Epithelial cell of prostate (primary cell): ENCODE results near the gene ANKAR.
"Not testable (repeated sequence)": the region's sequence is repeated elsewhere in the genome, so short reads cannot be mapped to it uniquely, and the experiment has no call there.

Experiments
- DNase-seq: peaks from one replicate; pipeline ENCODE4 v3.0.0-alpha.2; 2011; ENCODE audit warnings: low read depth, low spot score
- H3K27ac ChIP-seq: fragments of 450-650 bp; 2 replicates; pipeline ENCODE4 v1.5.1; 2017; ENCODE audit warnings: mild to moderate bottlenecking

The ANKAR gene

GRCh38 chr2:189698020-189698887 is 23.8 kb downstream of the ANKAR start:
- DNase-seq = no peak
- H3K27ac ChIP-seq = no peak overlapping the region

DNA sequence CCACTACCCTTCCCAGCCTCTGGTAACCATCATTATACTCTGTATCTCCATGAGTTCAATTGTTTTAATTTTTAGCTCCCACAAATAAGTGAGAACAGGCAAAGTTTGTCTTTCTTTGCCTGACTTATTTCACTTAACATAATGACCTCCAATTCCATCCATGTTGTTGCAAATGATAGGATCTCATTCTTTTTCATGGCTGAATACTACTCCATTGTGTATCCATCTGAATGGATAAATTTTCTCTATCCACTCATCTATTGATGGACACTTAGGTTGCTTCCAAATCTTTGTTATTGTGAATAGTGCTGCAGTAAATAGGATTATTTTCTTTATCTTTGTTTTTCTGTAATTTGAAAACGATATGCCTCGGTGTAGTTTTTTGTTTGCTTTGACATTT is 26.2 kb downstream of the ANKAR start:
- H3K27ac ChIP-seq = no peak overlapping the region
- DNase-seq = no peak

DNA sequence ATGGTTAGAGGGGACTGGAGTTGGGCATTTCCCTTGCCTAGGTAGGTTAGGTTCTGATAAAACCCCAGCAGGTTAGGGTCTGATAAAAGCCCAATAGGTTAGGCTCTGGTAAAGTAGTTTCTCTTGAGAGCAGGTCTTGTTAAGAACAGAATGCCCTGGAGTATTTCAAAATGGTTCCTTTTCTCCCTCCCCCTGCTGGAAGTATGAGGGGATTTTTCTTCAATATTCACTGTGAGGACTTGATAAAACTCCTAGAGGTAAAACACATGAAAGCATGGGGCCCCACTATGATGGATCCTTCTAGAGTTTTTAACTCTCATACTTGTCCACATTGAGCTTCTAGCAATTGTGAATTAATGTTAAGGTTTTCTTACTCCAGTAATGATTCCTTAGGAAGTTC is 27.6 kb downstream of the ANKAR start:
- no peak overlapping the region for H3K27ac ChIP-seq
- DNase-seq = no peak

DNA sequence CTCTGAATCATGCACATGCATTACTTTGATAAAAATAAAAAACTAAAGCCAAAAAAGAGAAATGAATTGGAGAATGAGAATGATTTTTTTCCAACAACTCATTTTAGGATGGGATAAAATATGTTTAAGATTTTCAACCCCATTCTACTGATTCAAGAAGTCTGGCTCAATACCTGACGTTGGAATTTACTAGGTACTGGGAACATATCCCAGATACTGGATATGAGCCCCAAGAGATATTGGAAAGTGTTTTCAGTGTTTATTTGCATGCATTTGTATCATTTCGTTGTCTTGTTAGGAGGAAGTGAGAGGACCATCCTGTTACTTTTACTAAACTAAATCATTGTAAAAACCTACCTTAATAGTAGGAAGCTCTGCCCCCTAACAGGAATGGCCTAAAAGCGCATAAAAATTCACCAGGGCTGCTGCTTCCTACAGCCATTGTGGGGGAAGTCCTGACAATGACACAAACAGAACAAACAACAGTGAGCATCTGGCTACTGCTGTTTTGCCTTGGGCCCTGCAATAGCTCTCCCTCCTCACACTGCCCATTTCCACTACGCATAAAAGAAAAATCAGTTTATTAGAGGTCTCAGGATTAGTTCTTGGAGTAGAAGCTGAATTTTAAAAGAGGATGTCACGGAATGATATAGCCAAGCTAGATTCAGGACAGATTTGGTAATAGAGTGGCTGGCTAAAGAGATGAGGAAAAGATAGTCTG is 35.2 kb downstream of the ANKAR start:
- no peak overlapping the region for H3K27ac ChIP-seq
- no peak for DNase-seq

DNA sequence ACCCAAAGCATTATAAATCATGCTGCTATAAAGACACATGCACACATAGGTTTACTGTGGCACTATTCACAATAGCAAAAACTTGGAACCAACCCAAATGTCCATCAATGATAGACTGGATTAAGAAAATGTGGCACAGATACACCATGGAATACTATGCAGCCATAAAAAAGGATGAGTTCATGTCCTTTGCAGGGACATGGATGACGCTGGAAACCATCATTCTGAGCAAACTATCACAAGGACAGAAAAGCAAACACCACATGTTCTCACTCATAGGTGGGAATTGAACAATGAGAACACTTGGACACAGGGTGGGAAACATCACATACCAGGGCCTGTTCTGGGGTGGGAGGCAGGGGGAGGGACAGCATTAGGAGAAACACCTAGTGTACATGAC is 43.1 kb downstream of the ANKAR start:
- DNase-seq, H3K27ac ChIP-seq: not testable (repeated sequence)

- no peak for DNase-seq
- no peak overlapping the region for H3K27ac ChIP-seq
These were observed 45.1 kb downstream of the ANKAR start for GRCh38 chr2:189719571-189719970.

GRCh38 chr2:189723192-189723591 is 48.7 kb downstream of the ANKAR start:
- DNase-seq = no peak

More at GRCh38 chr2:189723192-189723591, 48.7 kb downstream of the ANKAR start:
- H3K27ac ChIP-seq = no peak overlapping the region
